Activated CD4-positive, CD25-positive, alpha-beta regulatory T cell treated with anti-CD3 and anti-CD28 coated beads, Interleukin-2, amount 50 U/mL, for 16 hours (primary cell): ENCODE measurements around the gene TMEM51.

Experiments used
- DNase-seq: peaks from one replicate; pipeline ENCODE4 v3.0.0-alpha.2; 2020; ENCODE audit warnings: low read depth, low spot score

The TMEM51 gene

DNA sequence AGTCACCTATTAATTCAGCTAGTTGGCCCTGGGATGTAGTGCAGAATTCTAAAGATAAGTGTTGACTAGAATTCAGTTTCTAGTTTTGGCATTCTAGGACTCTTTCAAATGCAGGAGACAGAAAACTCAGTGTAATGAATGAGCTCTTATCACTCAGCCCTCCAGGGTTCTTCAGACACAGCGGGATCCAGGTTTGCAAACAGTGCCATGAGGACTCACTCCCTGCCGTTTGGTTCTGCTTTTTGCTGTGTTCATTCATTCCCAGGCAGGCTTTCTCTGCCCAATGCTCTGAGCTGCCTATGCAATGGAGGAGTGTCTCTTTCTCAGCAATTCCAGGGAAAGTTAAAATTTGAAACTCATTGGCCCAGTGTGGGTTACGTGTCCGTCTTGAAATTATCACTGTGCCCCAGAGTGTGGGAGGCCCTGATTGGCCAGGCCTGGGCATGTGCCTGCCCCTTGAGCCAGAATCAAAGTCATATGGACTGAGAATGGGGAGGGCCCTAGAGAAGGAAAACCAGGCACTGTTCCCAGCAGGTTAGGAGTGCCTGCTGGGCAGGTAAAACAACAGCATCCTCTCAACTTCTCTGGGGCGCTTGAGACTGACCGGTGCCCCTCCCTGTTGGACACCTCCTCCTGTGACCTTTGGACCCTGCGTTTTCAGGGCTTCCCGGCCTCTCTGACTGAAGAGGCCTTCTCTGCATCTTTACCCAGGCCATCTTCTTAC lies 43.4 kb downstream of the TMEM51 start:
- no peak for DNase-seq

DNA sequence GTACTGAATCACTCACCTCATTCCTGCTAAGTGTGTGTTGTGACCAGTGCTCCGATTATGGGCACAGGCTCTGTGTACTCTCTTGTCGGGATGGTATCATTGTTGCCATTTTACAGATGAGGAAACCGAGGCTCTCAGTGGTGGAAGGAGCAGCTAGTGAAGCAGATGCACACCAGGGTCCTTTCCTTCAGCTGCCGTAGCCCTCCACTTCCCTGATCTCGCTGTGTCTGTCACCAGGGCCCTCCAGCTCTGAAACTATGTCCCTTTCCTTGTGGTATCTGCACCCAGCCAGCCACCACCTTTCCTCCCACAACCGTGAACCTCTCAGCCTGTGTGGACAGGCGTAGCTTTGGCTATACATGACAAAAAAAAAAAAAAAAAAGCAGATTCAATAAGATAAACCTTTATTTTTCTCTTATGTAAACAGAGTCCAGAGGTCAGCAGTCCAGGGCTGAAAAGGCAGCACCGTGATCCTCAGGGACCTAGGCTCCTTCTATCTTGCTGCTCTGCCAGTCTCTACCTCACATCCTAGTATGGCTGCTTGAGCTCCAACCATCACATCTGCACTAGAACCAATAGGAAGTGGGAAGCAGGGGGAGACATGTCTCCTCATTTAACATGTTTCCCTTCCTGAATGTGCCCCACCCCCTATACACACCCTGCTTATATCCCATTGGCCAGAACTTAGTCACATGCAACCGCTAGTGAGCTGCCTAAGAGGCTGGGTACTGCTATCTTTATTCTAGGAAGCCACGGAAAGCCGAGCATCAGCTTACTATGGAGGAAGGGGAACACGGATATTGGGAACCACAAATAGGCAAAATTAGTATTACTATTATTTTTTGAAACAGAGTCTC lies 44.3 kb downstream of the TMEM51 start:
- no peak for DNase-seq

DNA sequence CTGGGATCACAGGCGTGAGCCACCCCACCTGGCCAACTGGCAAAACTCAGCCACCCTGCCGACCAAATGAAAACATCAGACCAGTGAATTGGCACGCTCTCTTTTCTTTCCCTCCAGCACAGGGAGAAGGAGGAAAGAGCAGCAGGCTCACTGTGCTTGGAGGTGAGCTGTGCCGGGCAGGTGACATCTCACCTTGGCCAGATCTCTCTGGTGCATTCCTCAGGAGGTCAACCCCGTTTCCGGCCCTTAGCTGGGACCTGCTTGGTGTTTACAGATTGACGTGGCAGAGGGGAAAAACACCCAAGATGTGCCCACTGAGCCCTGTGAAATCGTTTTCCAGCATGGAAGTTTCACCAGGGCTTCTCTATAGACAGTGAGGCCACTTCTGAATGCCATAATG lies 45.1 kb downstream of the TMEM51 start:
- DNase-seq, result no peak

DNA sequence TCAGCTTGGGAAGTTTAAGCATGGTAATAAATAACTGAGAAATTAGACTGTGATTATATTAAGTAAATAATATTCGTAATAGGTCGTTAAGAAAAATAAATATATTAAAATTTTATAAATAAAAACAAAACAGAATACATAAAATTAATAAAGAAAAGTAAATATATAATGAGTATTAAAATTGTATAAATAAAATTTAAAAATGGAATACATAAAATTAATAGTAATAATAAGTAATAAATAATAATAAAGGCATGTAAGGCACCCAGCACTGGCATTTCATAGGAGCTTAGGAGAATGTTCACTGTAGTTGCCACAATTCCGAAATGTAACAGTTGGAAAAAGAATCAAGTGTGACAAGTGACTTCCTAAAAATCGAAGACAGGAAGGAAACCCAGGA lies 47.7 kb downstream of the TMEM51 start:
- DNase-seq, result no peak

DNA sequence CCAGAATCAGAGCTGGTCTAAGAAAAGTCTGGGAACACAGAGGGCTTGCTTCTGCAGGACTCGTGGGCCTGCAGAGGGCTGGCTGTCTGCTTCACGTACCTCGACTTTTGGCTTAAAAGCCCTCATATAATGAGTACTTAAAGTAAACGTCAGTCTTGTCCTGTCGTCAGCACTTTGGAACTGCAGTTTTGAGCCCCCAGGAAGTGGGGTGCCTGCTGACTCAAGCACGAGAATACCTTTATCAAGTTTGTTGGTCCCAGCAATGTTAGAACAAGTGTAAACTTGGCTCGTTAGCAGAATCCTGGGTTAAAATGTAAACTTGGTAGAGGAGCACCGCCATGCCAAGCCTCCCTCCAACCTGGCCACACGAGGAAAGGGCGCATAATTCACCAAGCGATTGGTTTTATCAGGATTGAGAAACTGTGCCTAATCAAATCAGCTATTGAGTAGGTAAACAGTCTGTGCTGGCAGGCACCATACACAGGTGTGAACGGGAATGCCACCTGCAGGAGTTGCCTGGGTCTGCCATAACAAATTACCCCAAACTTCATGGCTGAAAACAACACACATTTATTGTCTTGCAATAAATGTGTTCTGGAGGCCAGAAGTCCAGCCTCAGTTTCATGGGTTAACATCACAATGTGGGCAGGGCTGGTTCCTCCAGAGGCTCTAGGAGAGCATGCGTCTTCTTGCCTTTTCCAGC lies 48.5 kb downstream of the TMEM51 start:
- no peak for DNase-seq

DNA sequence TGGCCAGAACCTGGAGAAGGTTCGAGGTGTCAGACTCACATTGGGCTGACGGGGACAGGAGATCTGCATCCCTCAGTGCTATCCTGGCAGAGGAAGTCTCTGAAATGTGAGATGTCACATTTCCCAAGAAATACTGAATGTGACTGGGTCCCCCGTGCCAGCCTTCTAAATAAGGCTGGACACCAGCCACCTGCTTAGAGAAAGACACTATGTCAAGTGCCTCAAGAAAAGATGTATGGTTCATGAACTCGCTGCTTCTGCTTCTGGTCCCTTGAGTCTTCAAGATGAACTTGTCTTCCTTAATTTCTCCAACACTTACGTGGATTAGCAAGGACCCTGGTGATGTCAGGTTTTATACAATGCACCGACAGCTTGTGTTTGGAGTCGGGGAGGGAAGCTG lies 51.4 kb downstream of the TMEM51 start:
- DNase-seq, result no peak

DNA sequence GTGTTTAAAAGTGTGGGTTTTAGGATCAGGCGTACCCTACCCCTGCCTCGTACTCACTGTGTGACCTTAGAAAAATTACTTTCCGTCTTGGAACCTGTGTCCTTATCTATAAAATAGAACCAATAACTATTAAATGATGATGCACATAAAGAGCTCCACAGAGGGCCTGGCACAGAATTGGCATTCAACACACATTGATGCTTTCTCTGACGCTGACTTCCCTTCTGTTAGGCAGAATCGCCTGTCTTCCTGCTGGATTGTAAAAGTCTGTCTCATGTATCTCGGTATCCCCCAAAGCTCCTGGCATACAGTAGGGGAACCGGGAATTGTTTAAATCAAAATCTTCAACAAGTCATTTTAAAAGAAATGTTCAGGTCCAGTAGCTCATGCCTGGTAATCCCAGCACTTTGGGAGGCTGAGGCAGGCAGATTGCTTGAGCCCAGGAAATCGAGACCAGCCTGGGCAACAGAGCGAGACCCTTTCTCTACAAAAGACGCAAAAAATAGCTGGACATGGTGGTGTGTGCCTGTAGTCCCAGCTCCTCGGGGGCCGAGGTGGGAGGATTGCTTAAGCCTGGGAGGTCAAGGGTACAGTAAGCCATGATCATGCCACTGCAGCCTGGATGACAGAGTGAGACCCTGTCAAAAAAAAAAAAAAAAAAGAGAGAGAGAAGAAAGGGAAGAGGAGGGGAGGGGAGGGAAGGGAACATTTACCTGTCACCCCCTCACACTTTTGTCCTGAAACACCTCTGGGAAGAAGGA lies 52.2 kb downstream of the TMEM51 start:
- no peak for DNase-seq

DNA sequence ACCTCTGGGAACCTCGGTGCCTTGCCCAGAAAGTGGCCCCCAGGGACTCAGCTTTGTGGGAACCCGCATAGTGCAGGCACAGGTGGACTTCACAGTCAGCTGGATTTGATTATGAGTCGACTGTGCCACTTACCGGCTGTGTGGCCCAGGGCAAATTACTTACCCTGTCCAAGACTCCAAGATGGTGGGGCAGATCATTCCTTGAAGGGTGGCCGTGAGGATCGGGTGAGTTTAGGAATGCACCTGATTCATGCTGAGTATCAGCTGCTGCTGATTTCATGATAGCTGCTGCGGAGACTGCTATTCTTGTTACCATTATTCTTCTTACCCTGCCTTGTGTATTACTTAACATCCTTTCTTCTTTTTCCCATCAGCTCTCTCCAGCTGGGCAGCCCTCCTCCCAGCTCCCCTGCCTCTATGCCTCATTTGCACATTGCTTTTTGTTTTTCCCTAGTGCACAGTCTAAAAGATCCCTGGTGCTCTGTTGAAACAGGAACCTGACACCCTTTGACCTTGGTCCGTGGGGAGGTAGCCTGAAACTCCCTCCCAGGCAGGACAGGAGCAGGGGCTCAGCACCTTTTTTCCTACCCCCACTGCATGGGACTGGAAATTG lies 53.0 kb downstream of the TMEM51 start:
- no peak for DNase-seq

DNA sequence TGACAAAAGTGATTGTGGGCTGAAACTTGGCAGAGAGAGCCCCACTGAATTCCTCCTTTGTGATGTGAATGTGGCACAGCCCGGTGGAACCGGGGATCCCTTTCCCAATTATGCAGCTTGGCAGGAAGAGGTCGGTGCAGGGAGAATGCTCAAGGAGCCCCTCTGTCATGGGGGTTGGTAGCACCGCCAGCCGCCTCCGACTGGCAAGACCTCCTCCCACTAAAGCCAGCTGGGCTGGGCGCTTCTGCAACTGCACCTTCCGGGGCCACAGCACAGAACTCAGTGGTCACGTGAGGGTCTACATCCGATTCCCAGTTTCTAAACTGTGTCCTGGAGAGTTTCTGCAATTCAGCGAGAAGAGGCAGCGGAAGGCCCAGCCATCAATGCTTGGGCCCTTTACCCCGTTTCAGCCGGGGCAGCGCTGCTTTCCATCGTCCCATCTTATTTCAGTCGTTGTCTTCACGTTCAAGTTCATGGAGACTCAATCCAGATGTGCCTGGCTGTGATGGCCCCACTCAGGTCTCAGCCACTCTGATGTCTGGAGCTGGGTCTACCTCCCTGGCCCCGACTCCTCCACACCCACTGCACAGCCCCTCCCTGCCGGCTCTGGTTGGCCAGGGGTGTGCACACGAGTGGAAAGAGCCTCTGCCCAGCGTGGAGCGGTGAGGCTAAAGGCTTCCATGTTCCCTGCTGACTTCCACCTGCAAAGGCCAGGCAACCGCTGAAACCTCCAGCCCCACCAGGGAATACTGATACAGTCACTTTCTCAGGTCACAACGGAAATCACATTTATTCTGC lies 53.7 kb downstream of the TMEM51 start:
- no peak for DNase-seq

DNA sequence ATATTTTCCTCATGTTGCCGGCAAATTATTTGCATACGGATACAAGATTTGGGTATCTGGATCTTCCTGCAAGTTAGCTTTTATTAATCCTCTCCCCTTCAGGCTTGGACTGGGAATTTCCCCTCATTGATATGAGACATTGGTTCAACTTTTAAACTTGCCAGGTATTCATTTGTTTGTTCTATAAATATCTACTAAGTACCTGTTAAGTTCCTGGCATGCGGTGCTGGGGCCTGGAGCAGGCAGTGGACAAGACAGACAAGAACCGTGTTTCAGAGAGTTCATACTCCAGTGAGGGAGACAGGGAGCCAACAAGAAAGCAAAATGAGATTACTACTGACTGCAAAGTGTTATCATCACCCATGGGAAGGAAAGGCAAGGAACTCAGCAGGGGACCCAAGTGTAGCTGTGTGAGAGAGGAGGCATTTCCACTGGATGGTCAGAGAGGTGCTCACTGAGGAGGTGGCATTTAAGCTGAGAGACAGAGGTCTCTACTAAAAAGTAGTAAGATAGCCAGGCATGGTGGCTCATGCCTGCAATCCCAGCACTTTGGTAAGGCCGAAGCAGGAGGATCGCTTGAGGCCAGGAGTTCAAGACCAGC lies 54.4 kb downstream of the TMEM51 start:
- DNase-seq, result no peak

DNA sequence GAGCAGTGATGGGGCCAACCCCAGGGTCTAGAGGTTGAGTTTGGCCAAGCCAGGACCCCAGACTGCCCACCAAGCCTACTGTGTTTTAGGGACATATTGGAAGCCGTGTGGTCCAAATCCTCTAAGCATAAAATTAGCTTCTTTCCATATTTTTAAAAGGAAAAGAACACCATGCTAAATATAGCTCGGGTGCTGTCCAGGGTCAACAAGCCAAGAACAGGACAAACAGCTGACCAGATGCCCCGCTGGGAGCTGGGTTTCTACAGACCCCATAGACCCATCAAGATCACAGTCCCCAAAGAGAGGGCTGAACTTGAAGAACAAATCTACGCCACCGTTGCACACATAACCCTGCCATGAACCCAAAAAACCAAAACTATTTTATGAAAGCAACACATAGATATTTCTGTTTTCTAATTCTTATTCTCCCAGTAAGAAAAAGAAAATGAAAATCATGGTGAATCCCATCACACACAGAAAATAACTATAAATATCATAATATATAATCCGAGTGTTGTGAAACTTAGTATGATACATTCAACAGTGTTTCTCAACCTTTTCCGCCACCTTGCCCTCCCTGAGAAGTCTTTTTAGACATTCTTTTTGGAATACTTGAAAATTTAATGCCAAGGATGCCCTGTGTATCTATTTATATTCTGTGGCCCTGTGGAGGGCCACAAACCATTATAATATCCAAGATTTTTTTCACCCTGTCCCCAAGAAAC lies 57.3 kb downstream of the TMEM51 start:
- DNase-seq, result no peak

DNA sequence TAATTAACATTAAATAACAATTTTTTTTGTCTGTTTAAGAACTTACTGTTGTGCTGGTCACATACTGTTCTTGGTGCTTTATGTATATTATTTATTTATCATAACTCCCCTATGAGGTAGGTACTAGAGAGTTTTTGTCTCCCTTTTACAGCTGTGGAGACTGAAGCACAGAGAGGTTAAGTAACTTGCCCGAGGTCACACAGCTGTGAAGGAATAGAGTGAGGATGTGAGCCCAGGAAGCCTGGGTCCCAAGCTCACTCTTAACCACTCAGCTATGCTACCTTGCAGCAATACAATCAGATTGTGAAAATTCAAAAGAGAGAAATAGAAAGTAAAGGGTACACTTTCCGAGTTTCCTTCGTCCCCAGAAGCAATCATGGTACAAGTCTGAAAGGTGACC lies 57.9 kb downstream of the TMEM51 start:
- DNase-seq, result no peak

DNA sequence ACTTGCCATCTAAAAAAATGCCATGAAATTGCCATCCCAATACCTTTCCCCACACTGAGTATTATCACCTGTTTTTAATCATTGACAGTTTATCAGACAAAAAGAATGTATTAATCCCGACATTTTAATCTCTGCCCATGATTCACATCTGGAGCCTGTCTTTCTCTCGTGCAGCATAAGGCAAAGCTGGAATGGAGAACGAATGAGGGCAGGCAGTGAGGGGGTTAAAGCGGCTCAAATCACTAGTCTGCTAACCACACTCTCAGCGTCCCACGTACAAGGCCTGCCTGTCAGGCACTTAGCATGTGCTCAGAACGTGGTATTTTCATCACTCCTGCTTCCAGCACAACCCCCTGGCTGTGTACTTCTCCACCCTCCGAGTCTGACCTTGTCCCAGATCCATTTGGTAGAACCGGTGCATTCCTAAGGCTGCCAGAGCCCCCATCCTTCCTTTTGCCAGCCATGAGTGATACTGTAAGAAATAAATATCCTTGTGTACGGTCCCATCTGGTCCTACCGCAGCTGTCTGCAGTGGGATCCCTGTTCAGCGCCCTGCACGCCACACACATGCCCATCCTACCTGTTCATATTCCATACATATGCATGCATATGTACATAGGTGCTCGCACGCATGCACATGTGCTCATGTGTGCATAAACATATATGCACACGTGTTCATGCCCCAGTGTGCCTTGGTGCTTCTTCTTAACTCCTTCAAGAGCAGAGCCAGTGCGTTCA lies 58.8 kb downstream of the TMEM51 start:
- DNase-seq, result no peak

DNA sequence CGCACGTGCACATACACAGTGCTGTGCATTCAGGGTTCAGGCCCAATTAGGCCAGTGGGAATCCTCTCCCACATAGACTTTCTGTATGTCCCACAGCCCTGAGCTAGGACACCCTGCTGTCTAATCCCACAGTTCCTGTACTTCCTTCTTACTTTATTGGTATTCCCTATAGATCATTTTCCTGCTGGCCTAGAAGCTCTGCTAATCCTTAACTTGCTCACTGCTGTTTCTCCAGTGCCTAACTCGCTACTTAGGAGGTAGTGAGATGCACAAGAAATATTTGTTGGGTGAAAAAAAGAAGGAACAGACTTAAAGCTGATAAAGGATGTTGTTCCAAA lies 59.4 kb downstream of the TMEM51 start:
- DNase-seq, result no peak

DNA sequence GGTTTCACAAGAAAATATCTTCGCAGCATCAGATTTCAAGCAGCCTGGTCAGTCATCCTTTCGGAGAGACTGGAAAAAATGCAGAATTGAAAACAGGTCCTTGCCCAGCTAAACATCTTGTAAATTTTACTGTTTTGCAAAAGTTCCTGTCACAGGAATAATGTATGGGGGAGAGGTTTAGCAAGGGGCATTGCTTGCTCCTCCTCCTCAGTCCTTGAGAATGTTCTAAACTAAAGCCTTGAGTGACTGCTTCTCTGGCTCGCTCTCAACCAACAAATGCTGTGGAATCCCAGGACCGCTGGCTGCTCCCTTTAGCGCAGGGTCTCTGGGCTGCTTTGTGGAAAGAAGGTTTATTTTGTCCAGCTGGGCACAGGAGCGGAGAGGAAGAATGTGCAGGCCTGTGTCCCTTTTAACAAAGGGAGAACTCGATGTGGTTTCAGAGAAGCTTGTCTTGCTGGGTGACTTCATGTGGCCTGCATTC lies 59.8 kb downstream of the TMEM51 start:
- DNase-seq, result no peak

DNA sequence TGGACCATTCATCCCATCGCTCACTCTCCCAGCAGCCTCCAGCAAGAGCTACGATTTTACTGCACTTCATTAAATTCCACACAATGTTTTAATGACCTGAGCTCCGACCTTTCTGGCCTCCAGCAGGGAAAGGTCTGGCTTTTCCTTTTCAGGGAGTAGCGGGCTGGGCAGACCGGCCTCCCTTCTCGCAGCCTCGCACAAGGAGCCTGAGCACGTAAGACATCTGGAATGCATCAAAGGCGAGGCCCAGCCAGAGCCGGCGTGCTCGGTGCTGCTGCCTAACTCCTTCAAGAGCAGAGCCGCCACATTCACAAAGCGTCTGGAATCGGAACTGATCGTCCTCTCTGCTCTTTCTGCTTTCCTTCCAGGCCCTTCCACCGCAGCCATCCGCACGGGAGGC lies 61.0 kb downstream of the TMEM51 start:
- no peak for DNase-seq

DNA sequence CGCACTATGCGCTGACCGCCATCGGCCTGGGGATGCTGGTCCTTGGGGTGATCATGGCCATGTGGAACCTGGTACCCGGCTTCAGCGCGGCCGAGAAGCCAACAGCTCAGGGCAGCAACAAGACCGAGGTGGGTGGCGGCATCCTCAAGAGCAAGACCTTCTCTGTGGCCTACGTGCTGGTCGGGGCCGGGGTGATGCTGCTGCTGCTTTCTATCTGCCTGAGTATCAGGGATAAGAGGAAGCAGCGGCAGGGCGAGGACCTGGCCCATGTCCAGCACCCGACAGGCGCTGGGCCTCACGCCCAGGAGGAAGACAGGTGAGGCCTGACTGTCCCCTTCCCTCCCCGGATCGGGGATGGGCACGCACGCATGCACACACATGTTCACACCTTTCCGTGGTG lies 61.6 kb downstream of the TMEM51 start:
- no peak for DNase-seq

DNA sequence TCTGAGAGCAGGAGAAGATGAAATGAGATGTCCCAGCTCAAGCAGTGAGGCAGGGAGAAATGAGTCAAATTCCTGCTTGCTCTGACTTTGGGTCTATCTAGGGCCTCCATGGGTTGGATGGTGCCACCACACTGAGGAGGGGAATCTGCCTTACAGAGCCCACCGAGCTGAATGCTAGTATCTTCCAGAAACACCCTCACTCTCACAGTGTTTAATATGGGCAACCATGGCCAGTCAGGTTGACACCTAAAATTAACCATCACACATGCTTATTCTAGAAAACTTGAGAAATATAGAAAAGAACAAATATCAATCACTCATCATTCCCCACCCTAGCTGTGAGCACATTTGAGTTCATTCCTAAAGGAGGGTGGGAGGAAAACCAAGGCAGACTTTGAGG lies 64.1 kb downstream of the TMEM51 start:
- DNase-seq, result no peak
